ENCODE measurements around the gene STAT5B. TPM values are rescaled to one million over a fixed set of nuclear protein-coding genes. Genes with fewer than 3 reads are reported as not detected.

The STAT5B gene
- total RNA-seq, 1 experiment from 2014 or later = 102 TPM

GRCh38 chr17:42227849-42228700 is 48.1 kb downstream of the STAT5B start:
- H3K4me1 ChIP-seq (ENCODE audit: control insufficient read depth, insufficient read depth, low read length) = peaks cover 27% of the 10 kb centered on the region
- intact Hi-C loops (cut with micrococcal nuclease; ENCODE audit: unreplicated experiment) (no loop called here), in situ Hi-C loops (cut with HindIII; ENCODE audit: low pct_unique_long_range_greater_than_20kb, low sequenced_read_pairs) (no loop called here)
- ATAC-seq (peak; percentile 50), DNase-seq (ENCODE audit: low read depth, low spot score) (no peak)
- no peaks in the 10 kb centered on the region for H3K9me3 ChIP-seq (ENCODE audit: control insufficient read depth, insufficient read depth, low read depth, low read length)
- TF ChIP-seq, protein P1, sequence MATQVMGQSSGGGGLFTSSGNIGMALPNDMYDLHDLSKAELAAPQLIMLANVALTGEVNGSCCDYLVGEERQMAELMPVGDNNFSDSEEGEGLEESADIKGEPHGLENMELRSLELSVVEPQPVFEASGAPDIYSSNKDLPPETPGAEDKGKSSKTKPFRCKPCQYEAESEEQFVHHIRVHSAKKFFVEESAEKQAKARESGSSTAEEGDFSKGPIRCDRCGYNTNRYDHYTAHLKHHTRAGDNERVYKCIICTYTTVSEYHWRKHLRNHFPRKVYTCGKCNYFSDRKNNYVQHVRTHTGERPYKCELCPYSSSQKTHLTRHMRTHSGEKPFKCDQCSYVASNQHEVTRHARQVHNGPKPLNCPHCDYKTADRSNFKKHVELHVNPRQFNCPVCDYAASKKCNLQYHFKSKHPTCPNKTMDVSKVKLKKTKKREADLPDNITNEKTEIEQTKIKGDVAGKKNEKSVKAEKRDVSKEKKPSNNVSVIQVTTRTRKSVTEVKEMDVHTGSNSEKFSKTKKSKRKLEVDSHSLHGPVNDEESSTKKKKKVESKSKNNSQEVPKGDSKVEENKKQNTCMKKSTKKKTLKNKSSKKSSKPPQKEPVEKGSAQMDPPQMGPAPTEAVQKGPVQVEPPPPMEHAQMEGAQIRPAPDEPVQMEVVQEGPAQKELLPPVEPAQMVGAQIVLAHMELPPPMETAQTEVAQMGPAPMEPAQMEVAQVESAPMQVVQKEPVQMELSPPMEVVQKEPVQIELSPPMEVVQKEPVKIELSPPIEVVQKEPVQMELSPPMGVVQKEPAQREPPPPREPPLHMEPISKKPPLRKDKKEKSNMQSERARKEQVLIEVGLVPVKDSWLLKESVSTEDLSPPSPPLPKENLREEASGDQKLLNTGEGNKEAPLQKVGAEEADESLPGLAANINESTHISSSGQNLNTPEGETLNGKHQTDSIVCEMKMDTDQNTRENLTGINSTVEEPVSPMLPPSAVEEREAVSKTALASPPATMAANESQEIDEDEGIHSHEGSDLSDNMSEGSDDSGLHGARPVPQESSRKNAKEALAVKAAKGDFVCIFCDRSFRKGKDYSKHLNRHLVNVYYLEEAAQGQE (IDR thresholded peaks at IDR 0.05; ENCODE audit: insufficient read depth in 1 of 2, low read depth in 2 of 2, low read length in 1 of 2) = no peak
- TF ChIP-seq SIN3A (IDR thresholded peaks at IDR 0.05; ENCODE audit: borderline replicate concordance, insufficient read depth, low read depth, low read length) = no peak
- TF ChIP-seq, protein P2, sequence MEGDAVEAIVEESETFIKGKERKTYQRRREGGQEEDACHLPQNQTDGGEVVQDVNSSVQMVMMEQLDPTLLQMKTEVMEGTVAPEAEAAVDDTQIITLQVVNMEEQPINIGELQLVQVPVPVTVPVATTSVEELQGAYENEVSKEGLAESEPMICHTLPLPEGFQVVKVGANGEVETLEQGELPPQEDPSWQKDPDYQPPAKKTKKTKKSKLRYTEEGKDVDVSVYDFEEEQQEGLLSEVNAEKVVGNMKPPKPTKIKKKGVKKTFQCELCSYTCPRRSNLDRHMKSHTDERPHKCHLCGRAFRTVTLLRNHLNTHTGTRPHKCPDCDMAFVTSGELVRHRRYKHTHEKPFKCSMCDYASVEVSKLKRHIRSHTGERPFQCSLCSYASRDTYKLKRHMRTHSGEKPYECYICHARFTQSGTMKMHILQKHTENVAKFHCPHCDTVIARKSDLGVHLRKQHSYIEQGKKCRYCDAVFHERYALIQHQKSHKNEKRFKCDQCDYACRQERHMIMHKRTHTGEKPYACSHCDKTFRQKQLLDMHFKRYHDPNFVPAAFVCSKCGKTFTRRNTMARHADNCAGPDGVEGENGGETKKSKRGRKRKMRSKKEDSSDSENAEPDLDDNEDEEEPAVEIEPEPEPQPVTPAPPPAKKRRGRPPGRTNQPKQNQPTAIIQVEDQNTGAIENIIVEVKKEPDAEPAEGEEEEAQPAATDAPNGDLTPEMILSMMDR (IDR thresholded peaks at IDR 0.05) = no peak
- TF ChIP-seq TCF7L2 (IDR thresholded peaks at IDR 0.05; ENCODE audit: low read depth, low read length) = no peak
- TF ChIP-seq POLR2AphosphoS5 (IDR thresholded peaks at IDR 0.05; ENCODE audit: low read depth, low read length) = no peak
- peaks cover 3% of the 10 kb centered on the region; the same call in 1 of the 2 replicates for H3K36me3 ChIP-seq (ENCODE audit: control insufficient read depth, insufficient read depth, low read length)
- H3K4me3 ChIP-seq (ENCODE audit: low read depth in 2 of 2, low read length in 2 of 2) = no peak overlapping the region
- no peaks in the 10 kb centered on the region for H3K27me3 ChIP-seq (ENCODE audit: control insufficient read depth, insufficient read depth, low read length)
- BruUV-seq (replicated peaks) = no TSS peak
- peak overlapping the region; percentile 85 for H3K27ac ChIP-seq (ENCODE audit: low read length)
- POLR2A ChIA-PET = interaction anchor here (0.6 kb wide), 1 partner anchor 21 kb away, joined by 3 read pairs; no protein-coding TSS in a partner anchor
- CTCF ChIA-PET = interaction anchor here (0.7 kb wide), 1 partner anchor 82 kb away, joined by 5 read pairs; no protein-coding TSS in a partner anchor

DNA sequence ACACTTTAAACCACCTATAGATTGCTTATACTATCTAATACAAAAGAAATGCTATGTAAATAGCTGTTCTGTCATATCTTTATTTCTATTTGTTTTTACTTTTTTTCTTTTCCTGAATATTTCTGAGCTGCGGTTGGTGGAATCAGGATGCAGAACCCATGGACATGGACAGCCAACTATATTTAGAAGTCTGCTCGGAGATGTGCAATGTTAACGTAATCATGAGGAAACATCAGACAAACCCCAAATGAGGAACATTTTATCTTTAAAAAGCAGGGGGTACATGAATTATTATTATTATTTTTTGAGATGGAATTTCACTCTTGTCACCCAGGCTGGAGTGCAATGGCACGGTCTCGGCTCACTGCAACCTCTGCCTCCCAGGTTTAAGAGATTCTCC is 50.5 kb downstream of the STAT5B start:
- Histone ChIP-seq H3K36me3 (ENCODE audit: control insufficient read depth, insufficient read depth, low read length) (peaks cover 3% of the 10 kb centered on the region; the same call in 1 of the 2 replicates), H3K27ac (ENCODE audit: low read length) (no peak overlapping the region), H3K9me3 (ENCODE audit: control insufficient read depth, insufficient read depth, low read depth, low read length) (no peaks in the 10 kb centered on the region), H3K4me1 (ENCODE audit: control insufficient read depth, insufficient read depth, low read length) (peaks cover 23% of the 10 kb centered on the region), H3K27me3 (ENCODE audit: control insufficient read depth, insufficient read depth, low read length) (no peaks in the 10 kb centered on the region), H3K4me3 (ENCODE audit: low read depth in 2 of 2, low read length in 2 of 2) (no peak overlapping the region)
- ATAC-seq = no peak
- no TSS peak for BruUV-seq (replicated peaks)
- ChIA-PET CTCF (no interaction called here), POLR2A (no interaction called here)
- no peak for DNase-seq (ENCODE audit: low read depth, low spot score)
- intact Hi-C loops (cut with micrococcal nuclease; ENCODE audit: unreplicated experiment) (no loop called here), in situ Hi-C loops (cut with HindIII; ENCODE audit: low pct_unique_long_range_greater_than_20kb, low sequenced_read_pairs) (no loop called here)
- TF ChIP-seq POLR2AphosphoS5 (IDR thresholded peaks at IDR 0.05; ENCODE audit: low read depth, low read length) = no peak
- TF ChIP-seq SIN3A (IDR thresholded peaks at IDR 0.05; ENCODE audit: borderline replicate concordance, insufficient read depth, low read depth, low read length) = no peak
- no peak for TF ChIP-seq TCF7L2 (IDR thresholded peaks at IDR 0.05; ENCODE audit: low read depth, low read length)
- TF ChIP-seq, protein P2 (IDR thresholded peaks at IDR 0.05) = no peak
- TF ChIP-seq, protein P1 (IDR thresholded peaks at IDR 0.05; ENCODE audit: insufficient read depth in 1 of 2, low read depth in 2 of 2, low read length in 1 of 2) = no peak
